ENCODE measurements around the gene DNM3.
"Not testable (repeated sequence)": the region's sequence is repeated elsewhere in the genome, so short reads cannot be mapped to it uniquely, and the experiment has no call there.

Gene DNM3

GRCh38 chr1:172357753-172358385 is 516.6 kb downstream of the DNM3 start:
- DNase-seq (ENCODE audit: low read depth, low spot score) = no peak

- no peak for DNase-seq (ENCODE audit: low read depth, low spot score)
Observed at GRCh38 chr1:172359491-172359999, 518.2 kb downstream of the DNM3 start.

GRCh38 chr1:172360511-172360910 is 519.2 kb downstream of the DNM3 start:
- DNase-seq (ENCODE audit: low read depth, low spot score) = peak; percentile 70

GRCh38 chr1:172360985-172361384 is 519.7 kb downstream of the DNM3 start:
- no peak for DNase-seq (ENCODE audit: low read depth, low spot score)

GRCh38 chr1:172363852-172364251 is 522.6 kb downstream of the DNM3 start:
- no peak for DNase-seq (ENCODE audit: low read depth, low spot score)

- DNase-seq (ENCODE audit: low read depth, low spot score) = not testable (repeated sequence)
Observed at GRCh38 chr1:172371646-172372045, 530.3 kb downstream of the DNM3 start.

GRCh38 chr1:172373864-172374263 is 532.6 kb downstream of the DNM3 start:
- no peak for DNase-seq (ENCODE audit: low read depth, low spot score)

- no peak for DNase-seq (ENCODE audit: low read depth, low spot score)
Observed at GRCh38 chr1:172375211-172375631, 533.9 kb downstream of the DNM3 start.

- DNase-seq (ENCODE audit: low read depth, low spot score) = no peak
Observed at GRCh38 chr1:172376431-172376830, 535.1 kb downstream of the DNM3 start.

- no peak for DNase-seq (ENCODE audit: low read depth, low spot score)
Observed at GRCh38 chr1:172377565-172377964, 536.3 kb downstream of the DNM3 start.

- DNase-seq (ENCODE audit: low read depth, low spot score) = no peak
Observed at GRCh38 chr1:172378109-172378760, 536.9 kb downstream of the DNM3 start.

GRCh38 chr1:172380441-172381244 is 539.3 kb downstream of the DNM3 start:
- DNase-seq (ENCODE audit: low read depth, low spot score) = no peak

GRCh38 chr1:172381946-172382345 is 540.6 kb downstream of the DNM3 start:
- no peak for DNase-seq (ENCODE audit: low read depth, low spot score)

GRCh38 chr1:172382406-172382805 is 541.1 kb downstream of the DNM3 start:
- DNase-seq (ENCODE audit: low read depth, low spot score) = no peak

GRCh38 chr1:172382990-172383389 is 541.7 kb downstream of the DNM3 start:
- DNase-seq (ENCODE audit: low read depth, low spot score) = no peak

GRCh38 chr1:172383536-172383935 is 542.2 kb downstream of the DNM3 start:
- DNase-seq (ENCODE audit: low read depth, low spot score) = no peak

- no peak for DNase-seq (ENCODE audit: low read depth, low spot score)
Observed at GRCh38 chr1:172384656-172385055, 543.4 kb downstream of the DNM3 start.

GRCh38 chr1:172386046-172386445 is 544.7 kb downstream of the DNM3 start:
- DNase-seq (ENCODE audit: low read depth, low spot score) = no peak

GRCh38 chr1:172388490-172388889 is 547.2 kb downstream of the DNM3 start:
- no peak for DNase-seq (ENCODE audit: low read depth, low spot score)

- peak; percentile 25 for DNase-seq (ENCODE audit: low read depth, low spot score)
Observed at GRCh38 chr1:172390301-172390682, 549.0 kb downstream of the DNM3 start.

GRCh38 chr1:172390683-172391551 is 549.6 kb downstream of the DNM3 start:
- DNase-seq (ENCODE audit: low read depth, low spot score) = peak; percentile 41
